Keratinocyte (primary cell): Measurements from ENCODE around the gene CTIF. TPM values are rescaled to one million over a fixed set of nuclear protein-coding genes. Genes with fewer than 3 reads are reported as not detected.

Source experiments
- DNase-seq: peaks from one replicate; pipeline ENCODE4 v3.0.0-alpha.2; 2011; ENCODE audit warnings: low read depth, missing footprints, low spot score
- FAIRE-seq: peaks from 2 replicates; lab custom pipeline; 2011; peaks lifted over from hg19 to GRCh38; lab: Jason Lieb, UNC
- H2AFZ ChIP-seq: 2 replicates; pipeline ENCODE4 v1.6.0; 2012; ENCODE audit warnings: low read length, control low read depth, inconsistent platforms; ENCODE audit not compliant: control insufficient read depth
- H3K27ac ChIP-seq: 2 replicates; pipeline ENCODE4 v1.5.1; 2011; ENCODE audit warnings: low read length; ENCODE audit not compliant: control insufficient read depth, insufficient read depth
- H3K27me3 ChIP-seq: 3 replicates; pipeline ENCODE4 v1.6.0; 2011; ENCODE audit warnings: low read length; ENCODE audit not compliant: control insufficient read depth, insufficient read depth; ENCODE audit errors: extremely low read depth
- H3K36me3 ChIP-seq, 2 experiments: 2 replicates in 1 of 2; 3 replicates in 1 of 2; pipeline ENCODE4 v1.5.1; 2011; ENCODE audit warnings: low read length in 2 of 2, mild to moderate bottlenecking in 1 of 2; ENCODE audit not compliant: control insufficient read depth in 2 of 2, insufficient read depth in 2 of 2; ENCODE audit errors: extremely low read depth in 1 of 2
- H3K4me1 ChIP-seq: 3 replicates; pipeline ENCODE4 v1.5.1; 2011; ENCODE audit warnings: low read length; ENCODE audit not compliant: control insufficient read depth, insufficient read depth; ENCODE audit errors: extremely low read depth
- H3K4me2 ChIP-seq: 3 replicates; pipeline ENCODE4 v1.6.0; 2011; ENCODE audit warnings: low read depth, low read length; ENCODE audit not compliant: control insufficient read depth, insufficient read depth; ENCODE audit errors: extremely low read depth
- H3K4me3 ChIP-seq, 3 experiments: fragments of 200-600 bp in 1 of 3; sonication (generic) in 1 of 3; 2 replicates in 2 of 3; 3 replicates in 1 of 3; pipeline ENCODE4 v1.5.1; 2011 to 2016; ENCODE audit warnings: low read length in 3 of 3, mild to moderate bottlenecking in 3 of 3, control low read depth in 2 of 3, inconsistent platforms in 1 of 3, low read depth in 1 of 3, mixed read lengths in 1 of 3, mixed run types in 1 of 3, moderate library complexity in 1 of 3; ENCODE audit not compliant: control insufficient read depth in 2 of 3, insufficient read depth in 2 of 3; ENCODE audit errors: extremely low read depth in 1 of 3
- H3K79me2 ChIP-seq: 2 replicates; pipeline ENCODE4 v1.6.0; 2012; ENCODE audit warnings: low read length; ENCODE audit not compliant: control insufficient read depth, insufficient read depth
- H3K9ac ChIP-seq: 3 replicates; pipeline ENCODE4 v1.6.0; 2011; ENCODE audit warnings: low read length; ENCODE audit not compliant: control insufficient read depth, insufficient read depth; ENCODE audit errors: extremely low read depth
- H3K9me1 ChIP-seq: 3 replicates; pipeline ENCODE4 v1.6.0; 2011; ENCODE audit warnings: low read length; ENCODE audit not compliant: control insufficient read depth, insufficient read depth; ENCODE audit errors: extremely low read depth
- H3K9me3 ChIP-seq: 2 replicates; pipeline ENCODE4 v1.5.1; 2012; ENCODE audit warnings: low read depth, low read length; ENCODE audit not compliant: control insufficient read depth
- H4K20me1 ChIP-seq: 3 replicates; pipeline ENCODE4 v1.6.0; 2011; ENCODE audit warnings: low read length; ENCODE audit not compliant: control insufficient read depth, insufficient read depth; ENCODE audit errors: extremely low read depth
- EZH2 ChIP-seq: IDR thresholded peaks from one replicate; pipeline ENCODE4 v1.6.1; 2012; ENCODE audit warnings: inconsistent platforms, mild to moderate bottlenecking, low read length, moderate library complexity
- dilution Hi-C: fragments of 300-500 bp; cut with MboI; formaldehyde crosslinking; loops from one replicate; pipeline ENCODE4 v1.7.0; 2020; ENCODE audit warnings: low sequenced_read_pairs; ENCODE audit not compliant: extremely low pct_ligation_motif_present
- polyA plus RNA-seq, 5 experiments: library from polyadenylated mRNA; depleted of rRNA in 3 of 5; stranded (reverse) in 3 of 5; stranded (forward) in 1 of 5; unstranded in 1 of 5; fragments of >200 nt; gene quantifications; 1 replicate in 1 of 5; 2 replicates in 3 of 5; 3 replicates in 1 of 5; pipeline versions ENCODE4 v1.2.1 to v1.2.3, GENCODE V29; 2011 to 2012; ENCODE audit warnings: missing spikeins in 2 of 5, low read depth in 1 of 5, low replicate concordance in 1 of 5
- TF ChIP-seq, protein P1 (sequence below), 3 experiments: IDR thresholded peaks in 1 of 3; conservative IDR thresholded peaks in 1 of 3; optimal IDR thresholded peaks in 1 of 3; 2 replicates in 2 of 3; 3 replicates in 1 of 3; pipeline versions ENCODE3 to v1.5.1; 2011; ENCODE audit warnings: low read length in 3 of 3, mild to moderate bottlenecking in 3 of 3, moderate library complexity in 2 of 3, control low read depth in 1 of 3, inconsistent platforms in 1 of 3; ENCODE audit not compliant: insufficient read depth in 2 of 3; ENCODE audit errors: extremely low read depth in 1 of 3

CTIF gene
- polyA plus RNA-seq, 1 donor (not counting 4 experiments of a cell fraction or from before 2014, with no cell fraction given) = 15.0 TPM

DNA sequence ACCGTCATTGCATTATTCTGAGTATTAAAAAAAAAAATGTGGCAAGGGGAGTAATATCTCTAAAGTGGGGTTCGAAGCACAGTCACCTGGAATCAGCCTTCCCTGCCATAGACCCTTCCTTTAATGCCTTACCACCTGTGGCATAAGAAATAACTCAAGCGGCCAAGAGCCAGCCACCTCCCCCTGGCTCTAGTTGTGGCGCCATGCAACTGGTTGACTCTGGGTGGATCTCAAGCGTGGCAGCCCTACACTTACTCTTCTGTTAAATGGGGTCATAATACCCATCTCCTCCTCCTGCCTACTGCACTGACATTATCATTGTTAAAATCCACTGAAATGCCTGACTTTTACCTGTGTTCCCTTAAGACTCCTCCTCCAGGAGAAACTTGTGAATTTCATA is 236.1 kb downstream of the CTIF start:
- Histone ChIP-seq H3K27ac (no peak overlapping the region), H3K27me3 (no peaks in the 10 kb centered on the region), H3K36me3 (peaks cover 4 to 7% of the 10 kb centered on the region in 2 experiments), H3K9ac (no peak overlapping the region), H2AFZ (no peak overlapping the region), H3K4me2 (no peak overlapping the region), H3K4me3 (no peak overlapping the region), H3K9me3 (no peaks in the 10 kb centered on the region), H3K9me1 (no peaks in the 10 kb centered on the region), H3K4me1 (peaks cover 8% of the 10 kb centered on the region), H3K79me2 (no peaks in the 10 kb centered on the region), H4K20me1 (peaks cover 3% of the 10 kb centered on the region)
- DNase-seq (no peak), FAIRE-seq (no peak)
- no peak for TF ChIP-seq EZH2
- TF ChIP-seq, protein P1, sequence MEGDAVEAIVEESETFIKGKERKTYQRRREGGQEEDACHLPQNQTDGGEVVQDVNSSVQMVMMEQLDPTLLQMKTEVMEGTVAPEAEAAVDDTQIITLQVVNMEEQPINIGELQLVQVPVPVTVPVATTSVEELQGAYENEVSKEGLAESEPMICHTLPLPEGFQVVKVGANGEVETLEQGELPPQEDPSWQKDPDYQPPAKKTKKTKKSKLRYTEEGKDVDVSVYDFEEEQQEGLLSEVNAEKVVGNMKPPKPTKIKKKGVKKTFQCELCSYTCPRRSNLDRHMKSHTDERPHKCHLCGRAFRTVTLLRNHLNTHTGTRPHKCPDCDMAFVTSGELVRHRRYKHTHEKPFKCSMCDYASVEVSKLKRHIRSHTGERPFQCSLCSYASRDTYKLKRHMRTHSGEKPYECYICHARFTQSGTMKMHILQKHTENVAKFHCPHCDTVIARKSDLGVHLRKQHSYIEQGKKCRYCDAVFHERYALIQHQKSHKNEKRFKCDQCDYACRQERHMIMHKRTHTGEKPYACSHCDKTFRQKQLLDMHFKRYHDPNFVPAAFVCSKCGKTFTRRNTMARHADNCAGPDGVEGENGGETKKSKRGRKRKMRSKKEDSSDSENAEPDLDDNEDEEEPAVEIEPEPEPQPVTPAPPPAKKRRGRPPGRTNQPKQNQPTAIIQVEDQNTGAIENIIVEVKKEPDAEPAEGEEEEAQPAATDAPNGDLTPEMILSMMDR (optimal IDR thresholded peaks at IDR 0.05 in 1 of 3, IDR thresholded peaks at IDR 0.05 in 1 of 3, conservative IDR thresholded peaks at IDR 0.05 in 1 of 3; ENCODE audit: extremely low read depth in 1 of 3, insufficient read depth in 2 of 3, low read length in 3 of 3) = no peak
- dilution Hi-C loops = no loop called here

DNA sequence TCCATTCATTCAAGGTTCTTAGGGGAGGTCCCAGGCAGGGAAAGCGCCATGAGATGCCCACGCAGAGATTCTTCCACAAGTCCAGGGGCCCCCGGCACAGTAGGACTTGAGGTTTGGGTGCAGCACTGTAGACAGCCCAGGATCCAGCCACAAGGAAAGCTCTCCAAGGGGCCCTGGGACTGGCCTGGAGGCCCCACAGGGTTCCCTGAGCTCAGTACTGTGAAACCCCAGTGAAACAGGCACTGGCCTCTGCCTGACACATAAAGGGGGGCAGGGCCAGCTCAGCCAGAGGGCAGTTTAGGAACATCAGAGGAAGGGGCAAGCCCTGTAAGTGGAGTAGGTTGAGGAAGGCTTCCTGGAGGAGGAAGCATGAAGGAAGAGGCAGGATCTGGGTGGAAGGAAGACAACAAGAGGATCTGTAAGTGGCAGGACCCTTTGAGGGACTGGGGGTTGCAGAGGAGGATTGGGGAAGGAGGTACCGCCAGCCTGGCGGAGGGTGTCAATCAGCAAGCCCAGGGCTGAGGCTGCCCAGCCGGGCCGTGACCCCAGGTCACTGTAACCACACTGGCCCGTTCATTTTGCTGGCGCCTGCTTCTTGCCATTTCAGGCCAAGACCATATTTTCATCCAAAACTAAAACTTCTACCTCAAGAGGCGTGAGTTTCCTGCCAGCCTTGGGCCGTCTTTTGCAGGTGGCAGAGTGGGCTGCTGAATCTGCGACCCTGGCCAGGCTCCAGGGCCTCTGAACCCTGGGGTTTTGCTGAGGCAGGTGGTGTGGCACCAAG is 236.7 kb downstream of the CTIF start:
- dilution Hi-C loops = no loop called here
- DNase-seq (no peak), FAIRE-seq (no peak)
- Histone ChIP-seq H3K27ac (no peak overlapping the region), H4K20me1 (peaks cover 3% of the 10 kb centered on the region), H3K36me3 (peaks cover 3 to 4% of the 10 kb centered on the region in 2 experiments), H3K4me3 (no peak overlapping the region), H3K4me1 (peaks cover 8% of the 10 kb centered on the region), H2AFZ (no peak overlapping the region), H3K79me2 (no peaks in the 10 kb centered on the region), H3K27me3 (no peaks in the 10 kb centered on the region), H3K4me2 (no peak overlapping the region), H3K9me1 (no peaks in the 10 kb centered on the region), H3K9me3 (no peaks in the 10 kb centered on the region), H3K9ac (no peak overlapping the region)
- TF ChIP-seq, protein P1 (optimal IDR thresholded peaks at IDR 0.05 in 1 of 3, IDR thresholded peaks at IDR 0.05 in 1 of 3, conservative IDR thresholded peaks at IDR 0.05 in 1 of 3; ENCODE audit: extremely low read depth in 1 of 3, insufficient read depth in 2 of 3, low read length in 3 of 3) = no peak
- no peak for TF ChIP-seq EZH2
